DOHH2 (cell line): ENCODE measurements around the gene SET.

Source experiments
- H3F3A ChIP-seq: fragments of 200-600 bp; sonication (generic), shearing (Covaris generic); 2 replicates; pipeline ENCODE4 v1.6.0; 2016; ENCODE audit warnings: antibody characterized with exemption, mild to moderate bottlenecking; ENCODE audit not compliant: control insufficient read depth, insufficient read depth
- H3K27ac ChIP-seq: fragments of 200-600 bp; sonication (generic); 2 replicates; pipeline ENCODE4 v1.5.1; 2014; ENCODE audit warnings: low read depth, mild to moderate bottlenecking, low read length, moderate library complexity
- H3K27me3 ChIP-seq: fragments of 200-600 bp; sonication (generic); 2 replicates; pipeline ENCODE4 v1.6.1; 2014; ENCODE audit warnings: mild to moderate bottlenecking, low read length, mixed read lengths; ENCODE audit not compliant: control insufficient read depth
- H3K36me3 ChIP-seq: fragments of 200-600 bp; sonication (generic); 2 replicates; pipeline ENCODE4 v1.6.1; 2014; ENCODE audit warnings: mild to moderate bottlenecking, low read length, moderate library complexity, mixed read lengths; ENCODE audit not compliant: control insufficient read depth
- H3K4me1 ChIP-seq: fragments of 200-600 bp; sonication (generic); 2 replicates; pipeline ENCODE4 v1.6.1; 2014; ENCODE audit warnings: mild to moderate bottlenecking, low read length, mixed read lengths; ENCODE audit not compliant: control insufficient read depth
- H3K4me2 ChIP-seq: fragments of 200-600 bp; sonication (generic); 2 replicates; pipeline ENCODE4 v1.6.0; 2014; ENCODE audit warnings: mild to moderate bottlenecking, low read length, moderate library complexity
- H3K4me3 ChIP-seq: fragments of 200-600 bp; sonication (generic); 2 replicates; pipeline ENCODE4 v1.5.1; 2014; ENCODE audit warnings: mild to moderate bottlenecking, low read length, mixed read lengths
- H3K79me2 ChIP-seq: fragments of 200-600 bp; sonication (generic); 2 replicates; pipeline ENCODE4 v1.6.1; 2014; ENCODE audit warnings: mild to moderate bottlenecking, low read length, mixed read lengths; ENCODE audit not compliant: control insufficient read depth
- H3K9me2 ChIP-seq: fragments of 200-600 bp; sonication (generic); replicated peaks from 2 replicates; pipeline ENCODE4 v1.6.1; 2014; ENCODE audit warnings: mild to moderate bottlenecking, low read length, mixed read lengths; ENCODE audit not compliant: control insufficient read depth
- H3K9me3 ChIP-seq: fragments of 200-600 bp; sonication (generic); 2 replicates; pipeline ENCODE4 v1.6.1; 2014; ENCODE audit warnings: antibody characterized with exemption, low read length, mixed read lengths; ENCODE audit not compliant: control insufficient read depth, insufficient read depth
- H4K20me1 ChIP-seq: fragments of 200-600 bp; sonication (generic); 2 replicates; pipeline ENCODE4 v1.6.0; 2014; ENCODE audit warnings: low read depth, mild to moderate bottlenecking, antibody characterized with exemption, low read length, moderate library complexity; ENCODE audit not compliant: control insufficient read depth, insufficient read depth
- CTCF ChIP-seq: fragments of 200-600 bp; sonication (generic); IDR thresholded peaks from one replicate; pipeline ENCODE4 v1.5.1; 2014; ENCODE audit warnings: antibody characterized with exemption, mild to moderate bottlenecking, low read depth, low read length; ENCODE audit not compliant: poor library complexity, severe bottlenecking
- EZH2phosphoT487 ChIP-seq: fragments of 200-600 bp; sonication (generic); IDR thresholded peaks from 2 replicates; pipeline ENCODE4 v1.6.1; 2017; ENCODE audit warnings: borderline replicate concordance, mild to moderate bottlenecking, antibody characterized with exemption, low read length, moderate library complexity, mixed read lengths

Gene SET

GRCh38 chr9:128703616-128704355 lies 14.8 kb downstream of the SET start:
- H3K4me3 ChIP-seq: peak overlapping the region; percentile 93

GRCh38 chr9:128704356-128704670 lies 15.3 kb downstream of the SET start:
- H3K4me3 ChIP-seq: no peak overlapping the region
- H3K4me1 ChIP-seq: peaks cover 13% of the 10 kb centered on the region
- peaks cover 8% of the 10 kb centered on the region for H3F3A ChIP-seq
- no peaks in the 10 kb centered on the region for H3K9me2 ChIP-seq
- no peaks in the 10 kb centered on the region for H3K9me3 ChIP-seq
- no peaks in the 10 kb centered on the region for H4K20me1 ChIP-seq
- no peak overlapping the region for H3K4me2 ChIP-seq
- no peak for TF ChIP-seq EZH2phosphoT487
- H3K36me3 ChIP-seq: no peaks in the 10 kb centered on the region
- no peaks in the 10 kb centered on the region for H3K27me3 ChIP-seq
- no peak overlapping the region for H3K27ac ChIP-seq
- peaks cover 3% of the 10 kb centered on the region; the same call in 1 of the 2 replicates for H3K79me2 ChIP-seq

More at GRCh38 chr9:128703616-128704355, 14.8 kb downstream of the SET start:
- Histone ChIP-seq H3K79me2 (peaks cover 3% of the 10 kb centered on the region; the same call in 1 of the 2 replicates), H3K9me2 (no peaks in the 10 kb centered on the region), H3K9me3 (no peaks in the 10 kb centered on the region), H4K20me1 (no peaks in the 10 kb centered on the region), H3K4me1 (peaks cover 13% of the 10 kb centered on the region), H3K27ac (no peak overlapping the region), H3K36me3 (no peaks in the 10 kb centered on the region), H3K27me3 (no peaks in the 10 kb centered on the region), H3K4me2 (peak overlapping the region; percentile 87), H3F3A (peaks cover 12% of the 10 kb centered on the region)
- TF ChIP-seq EZH2phosphoT487 (no peak), CTCF (no peak)

- Histone ChIP-seq H3K4me2 (no peak overlapping the region), H3K27ac (no peak overlapping the region), H3K9me3 (no peaks in the 10 kb centered on the region), H3K9me2 (no peaks in the 10 kb centered on the region), H3K79me2 (peaks cover 3% of the 10 kb centered on the region; the same call in 1 of the 2 replicates), H4K20me1 (no peaks in the 10 kb centered on the region), H3K4me3 (no peak overlapping the region), H3F3A (peaks cover 4% of the 10 kb centered on the region), H3K36me3 (no peaks in the 10 kb centered on the region), H3K4me1 (peaks cover 13% of the 10 kb centered on the region), H3K27me3 (no peaks in the 10 kb centered on the region)
- no peak for TF ChIP-seq CTCF
- no peak for TF ChIP-seq EZH2phosphoT487
These were observed 16.3 kb downstream of the SET start for GRCh38 chr9:128705051-128705965.
